ENCODE results near the gene SPTY2D1. TPM values are rescaled to one million over a fixed set of nuclear protein-coding genes. Genes with fewer than 3 reads are reported as not detected.

The SPTY2D1 gene
- total RNA-seq, 3 donors from 2014 or later (not counting 1 experiment from before 2014, with no cell fraction given), result 58.6 to 62.5 (median 62.0) TPM

GRCh38 chr11:18588297-18589252 lies 45.6 kb downstream of the SPTY2D1 start, which contains the start of gene UEVLD:
UEVLD (minus strand) TSS chr11:18588734; CDS start chr11:18588654, 80 bp downstream.
- peak within 1 kb of the TSS; percentile 96 for H3K27ac ChIP-seq (ENCODE audit: low read length)
- H3K4me3 Mint-ChIP-seq, result no peak within 1 kb of the TSS
- H3K36me3 Mint-ChIP-seq, result no peaks in the 10 kb centered on the region
- 5% methylated on average over 50 of the region's 50 CpGs for WGBS (ENCODE audit: insufficient coverage)
- DNase-seq (peak; percentile 72 to 80), ATAC-seq (peak; percentile 54 to 63 (median 55))
- no peaks in the 10 kb centered on the region for H3K27me3 Mint-ChIP-seq (ENCODE audit: low read depth in 2 of 2)
- peaks cover 0 to 5% of the 10 kb centered on the region in 2 donors for H3K4me1 Mint-ChIP-seq
- no peaks in the 10 kb centered on the region for H3K9me3 Mint-ChIP-seq
- no peak for TF ChIP-seq CTCF (IDR thresholded peaks at IDR 0.05)
- peaks cover 14% of the 10 kb centered on the region for H3K4me1 ChIP-seq (ENCODE audit: control insufficient read depth, insufficient read depth, low read length)
- no peak within 1 kb of the TSS for H3K27ac Mint-ChIP-seq
- H3K4me3 ChIP-seq (ENCODE audit: low read length), result peak within 1 kb of the TSS; percentile 91
- no peaks in the 10 kb centered on the region for H3K36me3 ChIP-seq (ENCODE audit: control insufficient read depth, insufficient read depth, low read length)
- H3K9me3 ChIP-seq (ENCODE audit: control insufficient read depth, insufficient read depth, low read length), result no peaks in the 10 kb centered on the region
- intact Hi-C loops (cut with micrococcal nuclease), result loop anchor here (1.0 to 5.0 kb wide), 4 partner anchors 30 to 144 kb away; partner anchors contain the start of genes SPTY2D1 and TSG101
- H3K27me3 ChIP-seq (ENCODE audit: control insufficient read depth, insufficient read depth, low read length), result no peaks in the 10 kb centered on the region

GRCh38 chr11:18581825-18582224 lies 52.3 kb downstream of the SPTY2D1 start:
- intact Hi-C loops (cut with micrococcal nuclease), result no loop called here
- H3K27me3 ChIP-seq (ENCODE audit: control insufficient read depth, insufficient read depth, low read length), result no peaks in the 10 kb centered on the region
- H3K4me3 ChIP-seq (ENCODE audit: low read length), result no peak overlapping the region
- Mint-ChIP-seq H3K9me3 (no peaks in the 10 kb centered on the region), H3K4me1 (peaks cover 15 to 17% of the 10 kb centered on the region in 2 donors), H3K36me3 (no peaks in the 10 kb centered on the region), H3K4me3 (no peak overlapping the region), H3K27ac (peak overlapping the region; percentile 35 to 85), H3K27me3 (ENCODE audit: low read depth in 2 of 2) (no peaks in the 10 kb centered on the region)
- ATAC-seq, result no peak
- no peaks in the 10 kb centered on the region for H3K9me3 ChIP-seq (ENCODE audit: control insufficient read depth, insufficient read depth, low read length)
- no peaks in the 10 kb centered on the region for H3K4me1 ChIP-seq (ENCODE audit: control insufficient read depth, insufficient read depth, low read length)
- TF ChIP-seq CTCF (IDR thresholded peaks at IDR 0.05), result no peak
- no CpG with 5 or more reads among the region's 1 CpG for WGBS (ENCODE audit: insufficient coverage)
- H3K27ac ChIP-seq (ENCODE audit: low read length), result no peak overlapping the region
- no peak for DNase-seq
- H3K36me3 ChIP-seq (ENCODE audit: control insufficient read depth, insufficient read depth, low read length), result peaks cover 3% of the 10 kb centered on the region

GRCh38 chr11:18580113-18580766 lies 53.9 kb downstream of the SPTY2D1 start:
- Mint-ChIP-seq H3K4me1 (peaks cover 15 to 16% of the 10 kb centered on the region in 2 donors), H3K36me3 (no peaks in the 10 kb centered on the region), H3K9me3 (no peaks in the 10 kb centered on the region), H3K27ac (peak overlapping the region; percentile 85 to 87), H3K27me3 (ENCODE audit: low read depth in 2 of 2) (no peaks in the 10 kb centered on the region), H3K4me3 (no peak overlapping the region)
- Histone ChIP-seq H3K9me3 (ENCODE audit: control insufficient read depth, insufficient read depth, low read length) (no peaks in the 10 kb centered on the region), H3K27me3 (ENCODE audit: control insufficient read depth, insufficient read depth, low read length) (no peaks in the 10 kb centered on the region), H3K4me3 (ENCODE audit: low read length) (no peak overlapping the region), H3K36me3 (ENCODE audit: control insufficient read depth, insufficient read depth, low read length) (peaks cover 10% of the 10 kb centered on the region), H3K4me1 (ENCODE audit: control insufficient read depth, insufficient read depth, low read length) (no peaks in the 10 kb centered on the region), H3K27ac (ENCODE audit: low read length) (no peak overlapping the region)
- no peak for TF ChIP-seq CTCF (IDR thresholded peaks at IDR 0.05)
- ATAC-seq (no peak), DNase-seq (no peak)
- intact Hi-C loops (cut with micrococcal nuclease), result no loop called here
- WGBS (ENCODE audit: insufficient coverage), result 100% methylated on average over 1 of the region's 2 CpGs
